Right ventricle myocardium superior (tissue), 1 donor: Measurements from ENCODE around the gene NCOA4. TPM values are rescaled to one million over a fixed set of nuclear protein-coding genes. Genes with fewer than 3 reads are reported as not detected.
A peak's percentile ranks its signal among the peaks of the same experiment; 100 is the strongest.
"Not testable (repeated sequence)": the region's sequence is repeated elsewhere in the genome, so short reads cannot be mapped to it uniquely, and the experiment has no call there.

Experiments
- ATAC-seq: fragments of 200-7000 bp; cut with Tn5 transposase; one replicate; pipeline ENCODE4 v1.9.1; 2020; ENCODE audit warnings: mild to moderate bottlenecking; ENCODE audit not compliant: poor library complexity
- DNase-seq: peaks from one replicate; pipeline ENCODE4 v3.0.0-alpha.2; 2020
- intact Hi-C: fragments of 100-400 bp; cut with DNase I; formaldehyde crosslinking; loops from one replicate; pipeline ENCODE4 v1.11.2; 2022
- long read RNA-seq: library from polyadenylated mRNA; unstranded; transcript quantifications from one replicate; pipeline ENCODE4 v2.0.0, GENCODE V29; 2021
- total RNA-seq: library from RNA; stranded (reverse); fragmentation: NEBNext Ultra II Directional; extraction: Animal tissue kit (Norgen Biotek cat#: 25700); gene quantifications from one replicate; pipeline ENCODE4 v1.2.1, GENCODE V29; 2021
- donor health status: DM: no; HTN: yes; CAD: no; lungs with severe emphysema.

NCOA4 gene
- 282 TPM for total RNA-seq
- long read RNA-seq, transcript NCOA4-207 (10 exons, 3,489 nt), result minor isoform, 172 of 931 reads
- long read RNA-seq, transcript NCOA4-204 (10 exons, 3,549 nt), result major isoform, 617 of 931 reads
- long read RNA-seq, transcript NCOA4-202 (11 exons, 2,211 nt), result minor isoform, 14 of 931 reads
- long read RNA-seq, partial matches to known transcripts, result 50 of 931 reads
- long read RNA-seq, other reads (novel, unspliced or antisense), result 75 of 931 reads

GRCh38 chr10:46030091-46030937 lies at the start of gene NCOA4:
TSS of gene NCOA4 (minus strand) at chr10:46030623. CDS start at chr10:46016680, 13,943 bp downstream.
- intact Hi-C loops, result no loop called here
- ATAC-seq (peak; percentile 98), DNase-seq (peak; percentile 99)

- ATAC-seq (no peak), DNase-seq (no peak)
- intact Hi-C loops, result no loop called here
Observed at GRCh38 chr10:46079831-46080585, 49.6 kb upstream of the NCOA4 start.

GRCh38 chr10:46077731-46078413 lies 47.4 kb upstream of the NCOA4 start:
- DNase-seq, result no peak
- ATAC-seq, result no peak
- intact Hi-C loops, result no loop called here

- DNase-seq (no peak), ATAC-seq (no peak)
- intact Hi-C loops, result no loop called here
Observed at GRCh38 chr10:46077141-46077554, 46.7 kb upstream of the NCOA4 start.

GRCh38 chr10:46075869-46076268 lies 45.4 kb upstream of the NCOA4 start:
- intact Hi-C loops, result no loop called here
- DNase-seq (no peak), ATAC-seq (no peak)

GRCh38 chr10:46074196-46074946 lies 43.9 kb upstream of the NCOA4 start:
- ATAC-seq (no peak), DNase-seq (no peak)
- intact Hi-C loops, result no loop called here

- intact Hi-C loops, result no loop called here
- DNase-seq, result no peak
Observed at GRCh38 chr10:46073564-46073963, 43.1 kb upstream of the NCOA4 start.

GRCh38 chr10:46070749-46071148 lies 40.3 kb upstream of the NCOA4 start:
- ATAC-seq (no peak), DNase-seq (no peak)
- intact Hi-C loops, result no loop called here

More at GRCh38 chr10:46073564-46073963, 43.1 kb upstream of the NCOA4 start:
- no peak for ATAC-seq

- intact Hi-C loops, result no loop called here
- ATAC-seq, result no peak
Observed at GRCh38 chr10:46069771-46070463, 39.5 kb upstream of the NCOA4 start.

GRCh38 chr10:46068905-46069304 lies 38.5 kb upstream of the NCOA4 start:
- intact Hi-C loops, result no loop called here
- no peak for DNase-seq
- ATAC-seq, result no peak

More at GRCh38 chr10:46069771-46070463, 39.5 kb upstream of the NCOA4 start:
- no peak for DNase-seq

GRCh38 chr10:46068117-46068516 lies 37.7 kb upstream of the NCOA4 start:
- intact Hi-C loops, result no loop called here
- DNase-seq, result no peak
- no peak for ATAC-seq

- DNase-seq (no peak), ATAC-seq (no peak)
- intact Hi-C loops, result no loop called here
Observed at GRCh38 chr10:46064269-46064817, 33.9 kb upstream of the NCOA4 start.

- ATAC-seq, result no peak
- intact Hi-C loops, result no loop called here
Observed at GRCh38 chr10:46062723-46063428, 32.5 kb upstream of the NCOA4 start.

GRCh38 chr10:46060706-46061105 lies 30.3 kb upstream of the NCOA4 start:
- intact Hi-C loops, result no loop called here
- no peak for DNase-seq
- ATAC-seq, result no peak

More at GRCh38 chr10:46062723-46063428, 32.5 kb upstream of the NCOA4 start:
- no peak for DNase-seq

- DNase-seq, ATAC-seq, intact Hi-C loops: not testable (repeated sequence)
Observed at GRCh38 chr10:46057927-46058326, 27.5 kb upstream of the NCOA4 start.

- DNase-seq (no peak), ATAC-seq (no peak)
- intact Hi-C loops, result no loop called here
Observed at GRCh38 chr10:46057038-46057437, 26.6 kb upstream of the NCOA4 start.

GRCh38 chr10:46055771-46056170 lies 25.3 kb upstream of the NCOA4 start:
- intact Hi-C loops, result no loop called here
- DNase-seq, result no peak
- no peak for ATAC-seq
